Progenitor cell of endocrine pancreas (in vitro differentiated cells): Measurements from ENCODE around the gene PTH1R. TPM values are rescaled to one million over a fixed set of nuclear protein-coding genes. Genes with fewer than 3 reads are reported as not detected.

Source experiments
- DNase-seq: peaks from one replicate; pipeline ENCODE4 v3.0.0; 2021; ENCODE audit warnings: low spot score; ENCODE audit not compliant: unreplicated experiment
- H3K27ac Mint-ChIP-seq: 2 replicates; pipeline ENCODE4 v1.8.0; 2021; ENCODE audit warnings: mild to moderate bottlenecking, moderate library complexity, mixed read lengths
- H3K27me3 Mint-ChIP-seq: 2 replicates; pipeline ENCODE4 v1.8.0; 2021; ENCODE audit warnings: mixed read lengths
- H3K36me3 Mint-ChIP-seq: 2 replicates; pipeline ENCODE4 v1.8.0; 2022; ENCODE audit warnings: mixed read lengths; ENCODE audit not compliant: insufficient read depth
- H3K4me1 Mint-ChIP-seq: 2 replicates; pipeline ENCODE4 v1.8.0; 2021; ENCODE audit warnings: low read depth, mixed read lengths
- H3K4me3 Mint-ChIP-seq: 2 replicates; pipeline ENCODE4 v1.8.0; 2021; ENCODE audit warnings: low read depth, mild to moderate bottlenecking, moderate library complexity, mixed read lengths
- H3K9me3 Mint-ChIP-seq: 2 replicates; pipeline ENCODE4 v1.8.0; 2021; ENCODE audit warnings: low read depth, mixed read lengths
- total RNA-seq: library from RNA; stranded (reverse); gene quantifications from 2 replicates; pipeline ENCODE4 v1.2.1, GENCODE V29; 2021
- TF ChIP-seq, protein P1 (sequence below): fragments of 200-600 bp; sonication (generic); IDR thresholded peaks from one replicate; pipeline ENCODE4 v1.5.0; 2021; ENCODE audit warnings: antibody characterized with exemption, mild to moderate bottlenecking; ENCODE audit not compliant: unreplicated experiment

PTH1R gene
- total RNA-seq, 1 donor from 2014 or later, result 0.26 TPM

DNA sequence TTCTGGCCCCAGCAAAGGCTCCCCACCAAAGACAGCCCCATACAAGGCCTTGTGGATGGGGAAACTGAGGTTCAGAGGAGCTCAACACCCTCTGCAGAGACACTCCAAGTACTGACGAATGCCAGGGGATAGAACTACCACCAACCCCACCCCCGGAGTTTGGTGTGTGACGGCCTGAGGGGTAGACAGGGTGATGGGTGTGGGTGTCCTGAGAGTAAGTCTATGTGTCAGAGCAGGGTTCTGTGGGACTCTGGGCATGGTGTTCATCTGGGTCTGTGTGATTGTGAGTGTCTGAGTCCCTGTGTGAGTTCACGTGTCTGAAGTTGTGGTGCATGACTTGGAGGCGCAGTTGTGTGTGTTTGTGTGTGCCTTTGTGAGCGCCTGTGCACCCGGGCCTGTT lies 7.4 kb downstream of the PTH1R start:
- peaks cover 77% of the 10 kb centered on the region for H3K27me3 Mint-ChIP-seq
- H3K4me1 Mint-ChIP-seq, result peaks cover 5% of the 10 kb centered on the region
- no peak for DNase-seq
- no peak overlapping the region for H3K27ac Mint-ChIP-seq
- TF ChIP-seq, protein P1, sequence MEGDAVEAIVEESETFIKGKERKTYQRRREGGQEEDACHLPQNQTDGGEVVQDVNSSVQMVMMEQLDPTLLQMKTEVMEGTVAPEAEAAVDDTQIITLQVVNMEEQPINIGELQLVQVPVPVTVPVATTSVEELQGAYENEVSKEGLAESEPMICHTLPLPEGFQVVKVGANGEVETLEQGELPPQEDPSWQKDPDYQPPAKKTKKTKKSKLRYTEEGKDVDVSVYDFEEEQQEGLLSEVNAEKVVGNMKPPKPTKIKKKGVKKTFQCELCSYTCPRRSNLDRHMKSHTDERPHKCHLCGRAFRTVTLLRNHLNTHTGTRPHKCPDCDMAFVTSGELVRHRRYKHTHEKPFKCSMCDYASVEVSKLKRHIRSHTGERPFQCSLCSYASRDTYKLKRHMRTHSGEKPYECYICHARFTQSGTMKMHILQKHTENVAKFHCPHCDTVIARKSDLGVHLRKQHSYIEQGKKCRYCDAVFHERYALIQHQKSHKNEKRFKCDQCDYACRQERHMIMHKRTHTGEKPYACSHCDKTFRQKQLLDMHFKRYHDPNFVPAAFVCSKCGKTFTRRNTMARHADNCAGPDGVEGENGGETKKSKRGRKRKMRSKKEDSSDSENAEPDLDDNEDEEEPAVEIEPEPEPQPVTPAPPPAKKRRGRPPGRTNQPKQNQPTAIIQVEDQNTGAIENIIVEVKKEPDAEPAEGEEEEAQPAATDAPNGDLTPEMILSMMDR, result no peak
- no peaks in the 10 kb centered on the region for H3K9me3 Mint-ChIP-seq
- no peak overlapping the region for H3K4me3 Mint-ChIP-seq
- H3K36me3 Mint-ChIP-seq, result no peaks in the 10 kb centered on the region

DNA sequence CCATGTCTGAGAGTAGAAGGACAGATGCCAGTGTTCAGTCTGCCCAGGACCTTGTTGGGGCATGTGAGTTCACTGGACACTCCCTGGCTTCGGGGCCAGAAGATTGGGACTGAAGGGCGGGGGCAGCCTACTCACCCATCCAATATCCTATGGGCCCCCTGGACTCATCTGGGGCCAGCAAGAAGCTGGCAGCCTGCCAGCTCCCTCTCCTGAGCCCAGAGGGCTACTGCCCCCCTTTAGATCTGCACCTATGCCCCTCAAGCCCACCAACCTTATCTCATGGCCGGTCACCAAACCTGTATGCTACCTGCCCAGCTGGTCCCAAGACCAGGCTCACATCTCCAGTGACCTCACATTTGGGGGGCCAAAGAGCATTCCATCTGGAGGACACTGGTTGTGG lies 8.1 kb downstream of the PTH1R start:
- peaks cover 5% of the 10 kb centered on the region for H3K4me1 Mint-ChIP-seq
- no peak for DNase-seq
- TF ChIP-seq, protein P1, result no peak
- no peaks in the 10 kb centered on the region for H3K9me3 Mint-ChIP-seq
- H3K27ac Mint-ChIP-seq, result no peak overlapping the region
- no peaks in the 10 kb centered on the region for H3K36me3 Mint-ChIP-seq
- peaks cover 74% of the 10 kb centered on the region for H3K27me3 Mint-ChIP-seq
- no peak overlapping the region for H3K4me3 Mint-ChIP-seq

DNA sequence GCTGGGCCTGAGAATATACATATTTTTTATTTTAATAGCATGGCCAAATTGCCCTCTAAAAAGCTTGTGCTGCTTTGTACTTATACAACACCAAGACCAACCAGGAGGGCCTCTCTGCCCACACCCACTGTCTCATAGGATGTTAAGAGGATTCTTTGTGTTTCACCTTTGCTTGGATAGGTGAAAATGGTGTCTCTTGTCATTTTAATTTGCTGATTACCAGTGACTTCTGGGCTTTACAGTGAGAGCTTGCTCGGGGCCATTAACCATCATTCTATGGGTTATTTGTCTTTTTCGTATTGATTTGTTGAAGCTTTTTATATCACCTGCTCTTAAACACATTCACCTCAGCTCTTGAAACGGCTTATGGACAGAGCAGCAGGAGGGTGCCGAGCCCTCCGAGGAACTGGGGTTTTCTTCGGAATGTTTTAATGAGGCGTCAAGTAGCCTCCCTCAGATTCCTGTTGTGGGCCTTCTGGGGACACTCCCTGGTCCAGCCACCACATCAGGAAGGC lies 10.5 kb downstream of the PTH1R start:
- Mint-ChIP-seq H3K36me3 (no peaks in the 10 kb centered on the region), H3K4me1 (peaks cover 8% of the 10 kb centered on the region), H3K27ac (no peak overlapping the region), H3K27me3 (peaks cover 83% of the 10 kb centered on the region), H3K4me3 (no peak overlapping the region), H3K9me3 (no peaks in the 10 kb centered on the region)
- no peak for DNase-seq
- TF ChIP-seq, protein P1, result no peak

DNA sequence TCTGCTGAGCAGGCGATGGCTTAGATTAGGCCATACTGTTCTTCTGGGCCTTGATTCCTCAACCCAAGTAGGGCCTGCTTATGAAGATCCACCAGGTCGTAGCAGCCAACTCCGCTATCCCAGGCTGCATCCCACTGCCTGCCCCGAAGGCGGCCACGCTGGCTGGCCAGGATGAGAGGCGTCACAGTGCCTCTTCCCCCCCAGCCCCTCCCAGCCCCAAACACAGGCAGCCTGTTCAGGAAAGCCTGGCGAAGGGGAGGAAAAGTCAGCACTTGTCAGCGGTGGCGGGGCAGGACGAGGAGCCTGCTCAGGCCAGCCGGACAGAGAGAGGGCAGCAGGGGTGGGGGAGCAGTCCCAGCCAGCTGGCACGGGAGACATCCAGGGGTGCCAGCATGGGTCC lies 11.2 kb downstream of the PTH1R start:
- no peaks in the 10 kb centered on the region for H3K9me3 Mint-ChIP-seq
- no peak overlapping the region for H3K4me3 Mint-ChIP-seq
- H3K4me1 Mint-ChIP-seq, result peaks cover 8% of the 10 kb centered on the region
- TF ChIP-seq, protein P1, result no peak
- peaks cover 84% of the 10 kb centered on the region for H3K27me3 Mint-ChIP-seq
- no peak for DNase-seq
- H3K36me3 Mint-ChIP-seq, result no peaks in the 10 kb centered on the region
- no peak overlapping the region for H3K27ac Mint-ChIP-seq

DNA sequence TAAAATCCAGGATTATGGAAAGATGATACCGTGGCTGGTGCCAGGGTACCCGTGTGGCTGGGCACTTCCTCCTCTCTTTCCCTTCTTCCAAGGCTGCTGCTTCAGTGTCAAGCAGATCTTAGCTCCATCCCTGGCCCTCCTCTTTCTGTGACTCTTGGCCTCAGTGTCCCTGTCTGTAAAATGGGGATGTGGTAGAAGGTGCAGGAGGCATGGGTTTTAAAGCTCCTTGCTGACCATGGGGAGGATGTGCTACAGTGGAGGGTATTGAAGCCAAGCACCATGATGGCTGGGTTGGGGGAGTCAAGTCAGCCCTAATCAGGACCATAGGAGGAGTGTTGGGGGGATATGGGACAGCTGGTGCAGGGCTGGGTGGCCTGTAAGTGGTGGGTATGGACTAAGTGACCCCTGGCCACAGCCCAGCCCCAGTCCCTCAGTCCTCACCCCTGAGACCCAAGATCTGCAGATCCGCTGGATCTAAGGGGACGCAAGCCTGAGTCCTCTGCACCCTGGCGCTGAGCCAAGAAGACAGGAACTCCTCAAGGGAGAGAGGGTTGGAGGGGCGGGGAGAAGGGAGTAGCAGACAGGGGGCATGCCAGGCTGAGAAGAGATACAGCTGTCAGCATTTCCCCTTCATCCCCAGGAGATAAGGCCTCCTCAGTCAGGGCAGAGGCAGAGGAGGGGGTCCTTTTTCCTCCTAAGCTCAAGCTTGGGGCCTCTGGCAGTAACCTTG lies 12.0 kb downstream of the PTH1R start:
- Mint-ChIP-seq H3K27me3 (peaks cover 79% of the 10 kb centered on the region), H3K27ac (no peak overlapping the region), H3K9me3 (no peaks in the 10 kb centered on the region), H3K36me3 (no peaks in the 10 kb centered on the region), H3K4me1 (peaks cover 8% of the 10 kb centered on the region), H3K4me3 (no peak overlapping the region)
- TF ChIP-seq, protein P1, result no peak
- DNase-seq, result no peak
